ENCODE data around the gene FYB1. TPM values are rescaled to one million over a fixed set of nuclear protein-coding genes. Genes with fewer than 3 reads are reported as not detected.
"Not testable (repeated sequence)": the region's sequence is repeated elsewhere in the genome, so short reads cannot be mapped to it uniquely, and the experiment has no call there.

Gene FYB1
- total and polyA plus RNA-seq, 5 donors: 0.66 to 9.5 (median 6.5) TPM

GRCh38 chr5:39185761-39186160 lies 33.6 kb downstream of the FYB1 start:
- H3K4me1 ChIP-seq (ENCODE audit: control insufficient read depth, insufficient read depth, low read length): no peaks in the 10 kb centered on the region
- no peak overlapping the region for H3K27ac ChIP-seq (ENCODE audit: low read length)
- H3K27me3 ChIP-seq (ENCODE audit: control insufficient read depth, insufficient read depth): no peaks in the 10 kb centered on the region
- intact Hi-C loops (cut with DNase I): no loop called here
- H3K9me3 ChIP-seq (ENCODE audit: control insufficient read depth, low read length): peaks cover 1% of the 10 kb centered on the region
- 93% methylated on average over 9 of the region's 9 CpGs for WGBS
- H3K4me3 ChIP-seq (ENCODE audit: low read length): no peak overlapping the region
- ATAC-seq (no peak), DNase-seq (no peak)

GRCh38 chr5:39179561-39179960 lies 39.8 kb downstream of the FYB1 start:
- DNase-seq; H3K27me3 ChIP-seq (ENCODE audit: control insufficient read depth, insufficient read depth); H3K4me3 ChIP-seq (ENCODE audit: low read length); H3K4me1 ChIP-seq (ENCODE audit: control insufficient read depth, insufficient read depth, low read length); H3K27ac ChIP-seq (ENCODE audit: low read length); ATAC-seq; H3K9me3 ChIP-seq (ENCODE audit: control insufficient read depth, low read length); intact Hi-C loops (cut with DNase I): not testable (repeated sequence)
- WGBS: 56% methylated on average over 3 of the region's 3 CpGs

- no peaks in the 10 kb centered on the region for H3K9me3 ChIP-seq (ENCODE audit: control insufficient read depth, low read length)
- H3K27me3 ChIP-seq (ENCODE audit: control insufficient read depth, insufficient read depth): no peaks in the 10 kb centered on the region
- ATAC-seq (no peak), DNase-seq (no peak)
- 70% methylated on average over 8 of the region's 8 CpGs for WGBS
- H3K4me1 ChIP-seq (ENCODE audit: control insufficient read depth, insufficient read depth, low read length): no peaks in the 10 kb centered on the region
- intact Hi-C loops (cut with DNase I): no loop called here
- no peak overlapping the region for H3K27ac ChIP-seq (ENCODE audit: low read length)
- no peak overlapping the region for H3K4me3 ChIP-seq (ENCODE audit: low read length)
These were observed 40.5 kb downstream of the FYB1 start for GRCh38 chr5:39178861-39179260.

GRCh38 chr5:39178171-39178570 lies 41.2 kb downstream of the FYB1 start:
- ATAC-seq (no peak), DNase-seq (no peak)
- Histone ChIP-seq H3K27ac (ENCODE audit: low read length) (no peak overlapping the region), H3K4me1 (ENCODE audit: control insufficient read depth, insufficient read depth, low read length) (no peaks in the 10 kb centered on the region), H3K4me3 (ENCODE audit: low read length) (no peak overlapping the region), H3K27me3 (ENCODE audit: control insufficient read depth, insufficient read depth) (no peaks in the 10 kb centered on the region), H3K9me3 (ENCODE audit: control insufficient read depth, low read length) (no peaks in the 10 kb centered on the region)
- intact Hi-C loops (cut with DNase I): no loop called here
- WGBS: 54% methylated on average over 3 of the region's 3 CpGs

DNA sequence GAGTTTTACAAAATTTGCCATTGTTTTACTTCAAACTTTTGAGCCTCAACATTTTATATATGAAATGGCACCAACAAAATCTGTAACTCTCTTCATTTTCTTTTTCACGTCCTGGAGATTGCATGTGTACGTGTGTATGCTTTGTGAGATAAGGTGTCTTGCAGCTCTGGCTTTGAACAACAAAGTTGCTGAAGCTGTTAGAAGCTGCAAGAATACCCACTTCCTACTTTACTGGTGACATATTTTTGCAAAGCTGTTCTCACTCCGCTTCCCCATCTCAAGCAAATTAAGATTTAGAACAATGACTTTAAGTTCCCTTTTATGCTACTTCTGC lies 41.8 kb downstream of the FYB1 start:
- no peak for DNase-seq
- WGBS: 51% methylated on average over 3 of the region's 3 CpGs
- ATAC-seq: no peak
- no peak overlapping the region for H3K27ac ChIP-seq (ENCODE audit: low read length)
- H3K27me3 ChIP-seq (ENCODE audit: control insufficient read depth, insufficient read depth): no peaks in the 10 kb centered on the region
- H3K4me3 ChIP-seq (ENCODE audit: low read length): no peak overlapping the region
- no peaks in the 10 kb centered on the region for H3K9me3 ChIP-seq (ENCODE audit: control insufficient read depth, low read length)
- intact Hi-C loops (cut with DNase I): no loop called here
- no peaks in the 10 kb centered on the region for H3K4me1 ChIP-seq (ENCODE audit: control insufficient read depth, insufficient read depth, low read length)

DNA sequence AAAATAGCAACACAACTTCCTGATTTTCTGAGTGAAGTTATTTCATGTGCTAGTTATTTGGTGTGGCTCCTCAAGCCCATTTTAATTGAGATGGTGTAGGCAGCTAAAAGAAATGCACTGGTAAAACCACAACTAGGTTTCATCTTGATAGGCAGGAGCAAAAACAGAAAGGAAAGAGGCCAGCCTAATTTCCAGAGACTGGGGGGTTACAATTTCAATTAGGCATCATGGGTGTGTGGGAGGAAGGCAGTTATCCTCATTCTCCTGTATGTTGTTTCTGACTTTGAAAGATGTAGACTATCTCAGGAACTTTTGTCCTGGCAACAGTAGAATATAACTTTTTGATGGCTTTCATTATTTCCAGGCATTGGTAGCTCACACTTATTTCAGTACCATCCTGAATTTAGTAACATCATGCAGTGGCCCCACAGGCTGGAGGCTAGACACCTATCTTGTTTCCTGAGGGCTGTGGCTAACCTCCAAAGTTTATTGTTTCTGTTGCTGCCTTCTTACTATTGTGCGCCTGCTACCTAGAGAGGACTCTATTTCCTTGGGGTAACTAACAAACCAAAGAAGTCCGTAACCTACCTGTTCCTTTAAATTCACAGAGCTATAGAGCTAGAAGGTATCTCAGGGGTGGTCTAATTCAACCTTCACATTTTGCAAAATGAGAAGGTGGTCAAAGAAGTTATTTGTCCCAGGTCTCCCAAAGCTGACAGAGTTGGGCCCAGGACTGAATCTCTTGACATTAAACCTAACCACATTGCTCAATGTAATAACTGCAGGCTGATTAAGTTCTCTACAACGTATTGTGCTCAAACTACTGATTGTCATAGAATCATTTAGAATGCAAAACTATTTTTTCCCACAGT lies 42.4 kb downstream of the FYB1 start:
- Histone ChIP-seq H3K27ac (ENCODE audit: low read length) (no peak overlapping the region), H3K4me1 (ENCODE audit: control insufficient read depth, insufficient read depth, low read length) (no peaks in the 10 kb centered on the region), H3K27me3 (ENCODE audit: control insufficient read depth, insufficient read depth) (no peaks in the 10 kb centered on the region), H3K9me3 (ENCODE audit: control insufficient read depth, low read length) (no peaks in the 10 kb centered on the region), H3K4me3 (ENCODE audit: low read length) (no peak overlapping the region)
- no peak for DNase-seq
- ATAC-seq: no peak
- intact Hi-C loops (cut with DNase I): no loop called here
- WGBS: 77% methylated on average over 3 of the region's 3 CpGs

DNA sequence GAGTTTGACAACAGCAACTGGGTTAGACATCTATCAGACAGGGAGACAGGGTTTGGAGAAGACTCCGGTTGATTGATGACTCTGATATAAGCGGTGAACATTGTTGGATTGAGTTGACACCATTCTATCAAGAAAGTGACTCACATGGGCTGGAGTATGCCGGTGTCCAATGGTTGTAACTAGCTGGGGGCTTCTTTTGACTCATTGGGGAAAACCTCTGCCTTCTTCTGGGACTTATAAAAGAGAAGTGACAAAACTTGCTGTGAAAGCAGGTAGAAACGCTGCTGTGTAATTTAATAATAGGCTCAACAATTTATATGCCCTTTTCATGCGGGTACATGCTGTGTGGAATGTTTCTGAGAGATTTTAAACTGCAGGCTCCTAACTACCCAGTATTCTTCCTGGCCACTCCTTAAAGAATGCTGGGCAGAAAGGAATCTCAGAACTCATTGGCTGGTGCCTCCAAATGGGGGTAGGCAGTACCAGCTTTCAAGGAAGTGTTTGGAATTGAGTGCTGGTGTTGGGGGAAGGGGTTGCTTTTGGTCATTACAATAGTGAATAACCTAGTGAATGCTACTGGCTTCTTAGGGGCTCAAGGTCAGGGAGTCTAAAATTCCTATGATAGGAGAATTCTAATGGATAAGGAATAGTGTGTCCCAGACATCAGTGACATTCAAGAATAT lies 43.9 kb downstream of the FYB1 start:
- intact Hi-C loops (cut with DNase I): no loop called here
- no peaks in the 10 kb centered on the region for H3K27me3 ChIP-seq (ENCODE audit: control insufficient read depth, insufficient read depth)
- no peak overlapping the region for H3K27ac ChIP-seq (ENCODE audit: low read length)
- no peak for DNase-seq
- ATAC-seq: no peak
- 86% methylated on average over 5 of the region's 5 CpGs for WGBS
- H3K9me3 ChIP-seq (ENCODE audit: control insufficient read depth, low read length): no peaks in the 10 kb centered on the region
- H3K4me1 ChIP-seq (ENCODE audit: control insufficient read depth, insufficient read depth, low read length): no peaks in the 10 kb centered on the region
- H3K4me3 ChIP-seq (ENCODE audit: low read length): no peak overlapping the region

DNA sequence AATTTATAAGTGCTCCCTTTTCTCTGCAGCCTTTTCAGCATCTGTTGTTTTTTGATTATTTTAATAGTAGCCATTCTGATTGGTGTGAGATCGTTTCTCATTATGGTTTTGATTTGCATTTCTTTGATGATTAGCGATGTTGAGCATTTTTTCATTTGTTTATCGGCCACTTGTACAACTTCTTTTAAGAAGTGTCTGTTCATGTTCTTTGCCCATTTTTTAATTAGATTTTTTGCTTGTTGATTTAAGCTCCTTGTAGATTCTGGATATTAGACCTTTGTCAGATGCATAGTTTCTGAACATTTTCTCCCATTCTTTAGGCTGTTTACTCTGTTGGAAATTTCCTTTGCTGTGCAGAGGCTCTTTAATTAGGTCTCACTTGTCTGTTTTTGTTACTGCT lies 46.3 kb downstream of the FYB1 start:
- Histone ChIP-seq H3K27me3 (ENCODE audit: control insufficient read depth, insufficient read depth) (no peaks in the 10 kb centered on the region), H3K4me1 (ENCODE audit: control insufficient read depth, insufficient read depth, low read length) (no peaks in the 10 kb centered on the region), H3K27ac (ENCODE audit: low read length) (no peak overlapping the region), H3K4me3 (ENCODE audit: low read length) (no peak overlapping the region), H3K9me3 (ENCODE audit: control insufficient read depth, low read length) (no peaks in the 10 kb centered on the region)
- ATAC-seq: no peak
- intact Hi-C loops (cut with DNase I): no loop called here
- 96% methylated on average over 3 of the region's 3 CpGs for WGBS
- no peak for DNase-seq

DNA sequence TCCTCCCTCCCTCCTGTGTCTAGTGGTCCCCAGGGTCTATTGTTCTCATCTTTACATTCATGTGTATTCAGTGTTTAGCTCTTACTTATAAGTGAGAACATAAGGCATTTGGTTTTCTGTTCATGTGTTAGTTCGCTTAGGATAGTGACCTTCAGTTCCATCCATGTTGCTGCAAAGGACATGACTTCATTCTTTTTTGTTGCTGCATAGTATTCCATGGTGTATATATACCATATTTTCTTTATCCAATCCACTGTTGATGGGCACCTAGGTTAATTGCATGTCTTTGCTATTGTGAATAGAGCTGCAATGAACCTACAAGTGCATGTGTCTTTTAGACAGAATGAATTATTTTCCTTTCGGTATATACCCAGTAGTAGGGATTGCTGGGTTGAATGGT lies 46.8 kb downstream of the FYB1 start:
- Histone ChIP-seq H3K4me1 (ENCODE audit: control insufficient read depth, insufficient read depth, low read length) (no peaks in the 10 kb centered on the region), H3K4me3 (ENCODE audit: low read length) (no peak overlapping the region), H3K27ac (ENCODE audit: low read length) (no peak overlapping the region), H3K27me3 (ENCODE audit: control insufficient read depth, insufficient read depth) (no peaks in the 10 kb centered on the region), H3K9me3 (ENCODE audit: control insufficient read depth, low read length) (no peaks in the 10 kb centered on the region)
- 90% methylated on average over 2 of the region's 2 CpGs for WGBS
- intact Hi-C loops (cut with DNase I): no loop called here
- ATAC-seq (no peak), DNase-seq (no peak)

DNA sequence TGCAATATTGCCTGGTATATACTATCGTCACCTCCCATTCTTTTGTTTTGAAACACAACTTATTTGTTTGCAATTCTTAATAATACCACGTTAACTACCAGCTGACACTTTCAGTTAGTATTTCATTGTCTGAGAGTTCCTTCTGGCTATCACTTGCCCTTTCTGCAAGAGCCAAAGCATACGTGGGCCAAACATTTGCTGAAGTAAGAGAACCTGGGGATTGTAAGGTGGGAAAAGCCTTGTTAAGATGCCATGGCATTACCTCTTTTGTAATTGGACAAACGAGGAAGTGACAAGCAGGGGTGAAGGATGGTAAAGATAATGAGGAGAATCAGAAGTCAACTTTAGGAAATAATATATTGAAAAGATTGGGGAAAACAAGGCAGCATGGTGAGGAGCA lies 47.7 kb downstream of the FYB1 start:
- no peaks in the 10 kb centered on the region for H3K27me3 ChIP-seq (ENCODE audit: control insufficient read depth, insufficient read depth)
- H3K4me1 ChIP-seq (ENCODE audit: control insufficient read depth, insufficient read depth, low read length): no peaks in the 10 kb centered on the region
- DNase-seq (no peak), ATAC-seq (no peak)
- no peak overlapping the region for H3K4me3 ChIP-seq (ENCODE audit: low read length)
- WGBS: 61% methylated on average over 4 of the region's 4 CpGs
- intact Hi-C loops (cut with DNase I): no loop called here
- H3K9me3 ChIP-seq (ENCODE audit: control insufficient read depth, low read length): no peaks in the 10 kb centered on the region
- H3K27ac ChIP-seq (ENCODE audit: low read length): no peak overlapping the region

- Histone ChIP-seq H3K27ac (ENCODE audit: low read length) (no peak overlapping the region), H3K9me3 (ENCODE audit: control insufficient read depth, low read length) (no peaks in the 10 kb centered on the region), H3K27me3 (ENCODE audit: control insufficient read depth, insufficient read depth) (no peaks in the 10 kb centered on the region), H3K4me1 (ENCODE audit: control insufficient read depth, insufficient read depth, low read length) (no peaks in the 10 kb centered on the region), H3K4me3 (ENCODE audit: low read length) (no peak overlapping the region)
- DNase-seq (no peak), ATAC-seq (no peak)
- intact Hi-C loops (cut with DNase I): no loop called here
- 82% methylated on average over 4 of the region's 4 CpGs for WGBS
These were observed 50.3 kb downstream of the FYB1 start for GRCh38 chr5:39169081-39169480.
